Left lobe of liver (tissue), 2 donors: ENCODE measurements around the gene MRAS. TPM values are rescaled to one million over a fixed set of nuclear protein-coding genes. Genes with fewer than 3 reads are reported as not detected.
"Not testable (repeated sequence)": the region's sequence is repeated elsewhere in the genome, so short reads cannot be mapped to it uniquely, and the experiment has no call there.

Source experiments
- ATAC-seq: fragments of 200-7000 bp; cut with Tn5 transposase; one replicate; pipeline ENCODE4 v1.9.1; 2020; ENCODE audit warnings: mild to moderate bottlenecking, moderate library complexity
- DNase-seq: peaks from one replicate; pipeline ENCODE4 v3.0.0-alpha.2; 2020; ENCODE audit warnings: low spot score
- total RNA-seq: library from RNA; stranded (reverse); gene quantifications from one replicate; pipeline ENCODE4 v1.2.1, GENCODE V29; 2021
- donor health status: DM: no; HTN: no; CAD: no; lungs with moderate emphysema.
- donor health status: DM: no; HTN: yes; CAD: no.

Gene MRAS
- total RNA-seq, 1 donor from 2014 or later = 6.1 TPM

GRCh38 chr3:138442433-138442832 lies 94.1 kb downstream of the MRAS start:
- ATAC-seq (no peak), DNase-seq (no peak)

DNA sequence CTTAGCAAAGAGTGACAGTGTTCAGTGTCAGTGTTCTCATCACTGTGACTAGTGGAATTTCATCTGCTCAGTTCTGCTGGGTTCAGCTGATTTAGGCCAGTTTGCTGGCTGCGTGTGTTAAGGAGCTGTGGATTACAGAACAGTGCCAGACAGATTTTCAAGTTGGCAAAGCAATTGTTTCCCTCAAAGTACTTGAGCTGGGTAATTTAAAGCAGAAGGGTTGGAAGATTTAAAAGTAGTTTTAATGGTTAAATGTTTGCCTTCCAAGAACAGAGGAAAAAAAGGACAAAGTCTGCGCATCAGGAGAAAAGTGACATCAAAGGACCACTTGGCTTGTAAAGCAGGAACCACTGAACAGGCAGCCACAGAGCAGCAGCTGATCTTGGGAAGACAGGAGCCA lies 94.7 kb downstream of the MRAS start:
- ATAC-seq = no peak
- DNase-seq = no peak

GRCh38 chr3:138443521-138444503 lies 95.4 kb downstream of the MRAS start:
- ATAC-seq (no peak), DNase-seq (no peak)

DNA sequence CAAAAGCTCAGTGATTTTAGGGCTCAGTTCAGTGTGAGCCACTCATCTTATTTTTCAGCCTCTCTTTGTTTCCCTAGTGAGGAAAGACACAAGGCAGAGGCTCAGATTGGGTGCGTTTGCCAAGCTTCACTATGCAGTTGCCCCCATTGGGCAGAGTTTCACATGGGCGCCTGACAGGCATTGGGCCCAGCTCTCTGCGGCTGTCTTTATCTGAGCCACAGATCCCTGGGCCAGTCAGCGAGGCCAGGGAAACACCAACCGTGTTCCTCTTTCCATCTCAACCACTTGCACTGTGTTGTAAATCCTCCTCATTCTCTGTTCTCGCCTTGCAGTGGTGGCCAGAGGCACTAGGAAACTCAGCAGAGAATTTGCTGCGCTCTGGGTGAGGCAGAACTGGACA lies 96.9 kb downstream of the MRAS start:
- ATAC-seq = no peak
- DNase-seq = no peak

DNA sequence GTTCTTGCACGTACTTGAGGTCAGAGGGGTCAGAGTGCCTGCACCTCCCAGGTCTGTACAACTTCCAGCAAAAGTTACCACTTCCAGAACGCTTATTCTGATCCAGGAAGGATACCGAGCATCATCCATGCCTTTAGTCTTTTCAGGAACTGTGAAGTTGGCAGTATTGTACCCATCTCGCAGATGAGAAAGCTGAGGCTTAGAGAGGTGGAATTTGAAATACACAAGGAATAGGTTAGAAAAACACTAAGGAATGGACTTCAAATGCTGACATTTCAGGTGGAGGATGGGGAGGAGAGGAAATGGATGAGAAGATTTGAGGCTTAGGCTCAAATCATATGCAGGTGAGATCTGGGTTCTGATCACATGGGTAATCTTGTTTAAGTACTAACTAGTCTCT lies 97.3 kb downstream of the MRAS start:
- ATAC-seq (no peak), DNase-seq (no peak)

DNA sequence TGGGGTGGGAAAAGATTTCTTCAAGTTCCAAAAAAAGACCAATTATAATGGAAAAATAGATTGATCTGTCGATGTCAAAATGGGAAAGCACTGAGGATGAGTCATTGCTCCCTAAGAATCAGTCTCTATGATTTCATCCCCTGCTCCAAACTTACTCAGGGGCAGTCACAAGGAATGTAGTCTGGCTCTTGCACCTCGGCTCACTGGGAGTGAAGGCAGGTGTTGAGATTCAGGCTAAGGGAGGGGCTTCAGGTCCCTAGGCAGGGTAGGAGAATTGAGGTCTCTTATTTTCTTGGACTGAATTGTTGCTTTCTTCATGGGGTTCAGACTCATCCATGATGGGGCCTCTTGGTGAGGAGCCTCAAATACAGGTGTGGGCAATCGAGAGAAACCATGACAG lies 100.3 kb downstream of the MRAS start:
- DNase-seq = no peak
- no peak for ATAC-seq

GRCh38 chr3:138449490-138449889 lies 101.1 kb downstream of the MRAS start:
- ATAC-seq (no peak), DNase-seq (no peak)

GRCh38 chr3:138450181-138450580 lies 101.8 kb downstream of the MRAS start:
- ATAC-seq (no peak), DNase-seq (no peak)

- no peak for ATAC-seq
- no peak for DNase-seq
These were observed 102.5 kb downstream of the MRAS start for GRCh38 chr3:138450704-138451424.

- ATAC-seq (no peak), DNase-seq (no peak)
These were observed 103.3 kb downstream of the MRAS start for GRCh38 chr3:138451595-138452162.

DNA sequence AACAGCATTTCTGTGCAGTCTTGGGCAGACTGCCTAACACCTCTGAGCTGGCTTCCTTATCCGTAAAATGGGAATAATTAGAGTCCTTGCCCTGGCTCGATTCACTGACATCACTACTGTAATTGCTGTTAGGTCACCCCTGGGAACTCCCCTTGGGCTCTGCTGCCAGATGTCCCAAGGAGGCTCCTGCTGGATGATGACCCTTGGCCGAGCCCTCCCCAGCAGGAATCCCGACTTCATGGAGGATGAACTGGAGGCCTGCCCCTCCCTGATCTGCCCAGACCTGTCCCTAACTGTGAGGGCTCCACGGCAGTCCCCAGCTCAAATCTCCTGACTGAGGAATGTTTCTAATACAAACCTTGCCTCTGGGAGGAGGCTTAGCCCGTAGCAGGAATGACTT lies 104.1 kb downstream of the MRAS start:
- peak; percentile 29 for DNase-seq

GRCh38 chr3:138453940-138454339 lies 105.6 kb downstream of the MRAS start:
- DNase-seq, ATAC-seq: not testable (repeated sequence)

More for the DNA sequence above, 104.1 kb downstream of the MRAS start:
- no peak for ATAC-seq

Other genes starting within 250 kb of the MRAS start
- gene DZIP1L, start 233.0 kb upstream of the MRAS start, total RNA-seq = 1.6 TPM
- not detected for gene A4GNT, start 216.2 kb upstream of the MRAS start, total RNA-seq
- gene DBR1, start 173.7 kb upstream of the MRAS start, total RNA-seq = 5.6 TPM
- 14.0 TPM for gene ARMC8, start 161.3 kb upstream of the MRAS start, total RNA-seq
- gene NME9, start 18.7 kb upstream of the MRAS start, total RNA-seq = not detected
- gene ESYT3, start 86.0 kb downstream of the MRAS start, total RNA-seq = 0.20 TPM
- 23.8 TPM for gene CEP70, start 245.7 kb downstream of the MRAS start, total RNA-seq